ENCODE results near the gene MYL7.

DNA sequence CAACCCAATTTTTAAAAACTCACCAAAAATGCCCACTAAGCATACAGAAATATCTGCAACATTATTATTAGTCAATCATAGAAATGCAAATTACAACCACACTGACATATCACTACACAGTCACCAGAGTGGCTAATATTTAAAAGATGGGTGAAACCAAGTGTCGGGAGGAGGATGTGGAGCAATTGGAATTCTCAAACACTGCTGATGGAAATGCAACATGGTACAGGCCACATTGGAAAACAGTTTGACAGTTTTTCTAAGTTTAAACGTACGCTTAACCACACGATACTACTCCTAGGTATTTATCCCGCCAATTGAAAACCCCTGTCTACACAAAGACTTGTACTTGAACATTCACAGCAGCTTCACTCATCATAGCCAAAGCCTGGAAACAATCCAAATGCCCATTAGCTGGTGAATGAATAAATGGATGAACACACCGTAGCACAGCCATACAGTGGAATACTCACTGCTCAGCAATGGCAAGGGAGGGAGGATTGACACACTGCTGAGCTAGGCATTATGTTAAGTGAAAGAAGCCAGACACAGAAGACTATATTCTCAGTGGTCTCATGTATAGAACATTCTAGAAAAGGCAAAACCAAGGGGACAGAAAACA, 31.8 kb upstream of the MYL7 start:
- TF ChIP-seq POLR2A (IDR thresholded peaks at IDR 0.05) (no peak), CTCF (IDR thresholded peaks at IDR 0.05 in 8 of 11, conservative IDR thresholded peaks at IDR 0.05 in 3 of 11) (no peak)

Measured in spleen (tissue), 7 donors.